GM12878 (cell line): ENCODE data around the gene BBOF1. TPM values are rescaled to one million over a fixed set of nuclear protein-coding genes. Genes with fewer than 3 reads are reported as not detected.
A peak's percentile ranks its signal among the peaks of the same experiment; 100 is the strongest.

Source experiments
- ATAC-seq: fragments of 200-7000 bp; cut with Tn5 transposase; 3 replicates; pipeline ENCODE4 v1.9.1; 2020; ENCODE audit warnings: mild to moderate bottlenecking, moderate library complexity
- BruUV-seq: library from RNA; stranded (reverse); fragments of 400-500 nt; replicated peaks from 2 replicates; lab custom pipeline; 2021; lab: Mats Ljungman, UMichigan
- CTCF ChIA-PET: fragments of 300-600 bp; sonication (Branson Sonifier 250); formaldehyde crosslinking; extraction: SDS; loops from one replicate; lab custom pipeline; 2021; ENCODE audit warnings: inconsistent platforms; lab: Yijun Ruan, JAX
- POLR2A ChIA-PET: fragments of 350-600 bp; formaldehyde crosslinking; extraction: SDS; loops from one replicate; lab custom pipeline; 2021; ENCODE audit warnings: inconsistent platforms; lab: Charles Lee
- RAD21 ChIA-PET: fragments of 300-600 bp; sonication (Branson Sonifier 250); formaldehyde crosslinking; loops from one replicate; lab custom pipeline; 2023; ENCODE audit warnings: antibody characterized with exemption; ENCODE audit not compliant: unreplicated experiment; lab: Charles Lee
- SMC1A ChIA-PET: fragments of 300-600 bp; sonication (Branson Sonifier 250); formaldehyde crosslinking; loops from one replicate; lab custom pipeline; 2023; ENCODE audit not compliant: unreplicated experiment, uncharacterized antibody; lab: Charles Lee
- DNase-seq: peaks from one replicate; pipeline ENCODE4 v3.0.0-alpha.2; 2011; ENCODE audit warnings: low read depth, low spot score
- FAIRE-seq: peaks from 3 replicates; lab custom pipeline; 2011; peaks lifted over from hg19 to GRCh38; lab: Jason Lieb, UNC
- H2AFZ ChIP-seq: 2 replicates; pipeline ENCODE4 v1.6.0; 2011; ENCODE audit warnings: low read depth, low read length, control low read depth; ENCODE audit not compliant: control insufficient read depth
- H3K27ac ChIP-seq: 2 replicates; pipeline ENCODE4 v1.5.1; 2011; ENCODE audit warnings: control low read depth; ENCODE audit not compliant: control insufficient read depth, insufficient read depth
- H3K27me3 ChIP-seq, 2 experiments: replicated peaks in 1 of 2; 2 replicates each; pipeline versions ENCODE4 v1.6.0 to v1.6.1; 2011; ENCODE audit warnings: low read length in 1 of 2; ENCODE audit not compliant: control insufficient read depth in 2 of 2, insufficient read depth in 2 of 2
- H3K36me3 ChIP-seq, 2 experiments: 2 replicates each; pipeline ENCODE4 v1.5.1; 2011; ENCODE audit warnings: low read length in 1 of 2; ENCODE audit not compliant: control insufficient read depth in 2 of 2, insufficient read depth in 2 of 2
- H3K4me1 ChIP-seq: 2 replicates; pipeline ENCODE4 v1.6.1; 2011; ENCODE audit warnings: mild to moderate bottlenecking, low read length, moderate library complexity, mixed read lengths; ENCODE audit not compliant: control insufficient read depth, insufficient read depth
- H3K4me2 ChIP-seq: 2 replicates; pipeline ENCODE4 v1.6.0; 2011; ENCODE audit warnings: control low read depth; ENCODE audit not compliant: control insufficient read depth, insufficient read depth
- H3K4me3 ChIP-seq: fragments of 200-600 bp; sonication (generic); 2 replicates; pipeline ENCODE4 v1.5.1; 2016
- H3K79me2 ChIP-seq: 2 replicates; pipeline ENCODE4 v1.6.0; 2011; ENCODE audit warnings: low read length; ENCODE audit not compliant: control insufficient read depth, insufficient read depth
- H3K9ac ChIP-seq: 2 replicates; pipeline ENCODE4 v1.8.0; 2011; ENCODE audit warnings: low read length, control low read depth, mixed read lengths; ENCODE audit not compliant: control insufficient read depth, insufficient read depth
- H3K9me3 ChIP-seq: replicated peaks from 3 replicates; pipeline ENCODE4 v1.5.1; 2011; ENCODE audit warnings: mild to moderate bottlenecking, low read length; ENCODE audit not compliant: control insufficient read depth, insufficient read depth
- H4K20me1 ChIP-seq: 2 replicates; pipeline ENCODE4 v1.6.0; 2011; ENCODE audit not compliant: control insufficient read depth, insufficient read depth
- BACH1 ChIP-seq: fragments of 450-650 bp; IDR thresholded peaks from 2 replicates; pipeline ENCODE4 v1.6.1; 2017; ENCODE audit warnings: mild to moderate bottlenecking, borderline replicate concordance
- BMI1 ChIP-seq: fragments of 450-650 bp; IDR thresholded peaks from 2 replicates; pipeline ENCODE4 v1.6.1; 2016; ENCODE audit warnings: mild to moderate bottlenecking, moderate library complexity, borderline replicate concordance
- CUX1 ChIP-seq: IDR thresholded peaks from 2 replicates; pipeline ENCODE4 v1.6.1; 2012; ENCODE audit warnings: improper control_type of control experiment, low read depth, low read length; ENCODE audit not compliant: insufficient replicate concordance
- KAT2A ChIP-seq: conservative IDR thresholded peaks from 2 replicates; pipeline ENCODE4 v1.6.1; 2011; ENCODE audit warnings: low read depth, low read length; ENCODE audit not compliant: control insufficient read depth
- KLF5 ChIP-seq: fragments of 450-650 bp; IDR thresholded peaks from 2 replicates; pipeline ENCODE4 v1.6.1; 2014; ENCODE audit warnings: mild to moderate bottlenecking; ENCODE audit not compliant: partially characterized antibody
- MYB ChIP-seq: fragments of 150-350 bp; IDR thresholded peaks from 2 replicates; pipeline ENCODE4 v1.6.1; 2014; ENCODE audit warnings: mild to moderate bottlenecking, low read depth, low read length, borderline replicate concordance
- POLR2AphosphoS2 ChIP-seq: IDR thresholded peaks from 2 replicates; pipeline ENCODE4 v1.6.1; 2011; ENCODE audit warnings: low read depth, mild to moderate bottlenecking, low read length, improper control_type of control experiment, moderate library complexity
- RFX5 ChIP-seq: IDR thresholded peaks from 2 replicates; pipeline ENCODE4 v1.6.1; 2011; ENCODE audit warnings: low read depth, low read length, improper control_type of control experiment
- SMC3 ChIP-seq: IDR thresholded peaks from 2 replicates; pipeline ENCODE4 v1.6.1; 2011; ENCODE audit warnings: low read length, improper control_type of control experiment, borderline replicate concordance
- STAT1 ChIP-seq: fragments of 450-650 bp; conservative IDR thresholded peaks from 2 replicates; pipeline ENCODE4 v1.6.1; 2014; ENCODE audit warnings: antibody characterized with exemption, mild to moderate bottlenecking
- STAT3 ChIP-seq: IDR thresholded peaks from 2 replicates; pipeline ENCODE4 v1.6.1; 2011; ENCODE audit warnings: low read depth, low read length, improper control_type of control experiment
- SUPT20H ChIP-seq: IDR thresholded peaks from 2 replicates; pipeline ENCODE4 v1.6.1; 2011; ENCODE audit warnings: low read depth, mild to moderate bottlenecking, low read length, moderate library complexity, borderline replicate concordance; ENCODE audit not compliant: control insufficient read depth
- YBX1 ChIP-seq: fragments of 450-650 bp; IDR thresholded peaks from 2 replicates; pipeline ENCODE4 v1.6.1; 2016; ENCODE audit warnings: antibody characterized with exemption
- YY1 ChIP-seq: IDR thresholded peaks from 2 replicates; pipeline ENCODE4 v1.6.1; 2011; ENCODE audit warnings: low read depth, mild to moderate bottlenecking, low read length
- ZNF384 ChIP-seq: IDR thresholded peaks from 2 replicates; pipeline ENCODE4 v1.6.1; 2012; ENCODE audit warnings: low read depth, mild to moderate bottlenecking, low read length, improper control_type of control experiment, borderline replicate concordance
- WGBS: methylation state at CpG from one replicate; pipeline ENCODE4 v1.1.6; 2016; ENCODE audit warnings: low lambda C conversion rate; ENCODE audit not compliant: insufficient replicate concordance, insufficient coverage; ENCODE audit errors: missing lambda C conversion rate; 5-methylcytosine and 5-hydroxymethylcytosine counted together
- in situ Hi-C: fragments of 300-500 bp; cut with MboI; formaldehyde crosslinking; loops from 9 replicates; pipeline ENCODE4 v1.14.3; 2018; ENCODE audit warnings: mixed read lengths
- intact Hi-C: fragments of 100-400 bp; cut with micrococcal nuclease; formaldehyde crosslinking; loops from one replicate; pipeline ENCODE4 v1.14.2; 2022; ENCODE audit not compliant: unreplicated experiment
- polyA plus RNA-seq, 11 experiments: library from polyadenylated mRNA; depleted of rRNA in 4 of 11; unstranded in 6 of 11; stranded (reverse) in 5 of 11; fragments of >200 nt; fragmentation: Nextera tagmentation in 4 of 11; fragmentation: Illumina TruSeq in 1 of 11; extraction: Ambion mirVana in 4 of 11; extraction: Trizol in 1 of 11; gene quantifications; 1 replicate in 1 of 11; 2 replicates in 10 of 11; pipeline versions ENCODE4 v1.2.1 to v1.2.3, GENCODE V29; 2011 to 2016; ENCODE audit warnings: inconsistent platforms in 2 of 11, missing spikeins in 2 of 11, low read depth in 1 of 11
- total RNA-seq, 4 experiments: library from RNA; depleted of rRNA in 3 of 4; stranded (reverse); fragments of >200 nt in 3 of 4; fragmentation: Illumina TruSeq in 1 of 4; extraction: Trizol in 1 of 4; gene quantifications; 2 replicates each; pipeline versions ENCODE4 v1.2.1 to v1.2.3, GENCODE V29; 2013 to 2021
- TF ChIP-seq, protein P1 (sequence below): fragments of 450-650 bp; IDR thresholded peaks from 2 replicates; pipeline ENCODE4 v1.6.1; 2017; ENCODE audit warnings: borderline replicate concordance

Gene BBOF1
- total and polyA plus RNA-seq, 10 of the 15 experiments (the other 5 are each of a cell fraction or from before 2014, with no cell fraction given) = 0.50 to 2.6 (median 0.79) TPM

- CTCF ChIA-PET = interaction anchor here (0.6 to 1.3 kb wide), 3 partner anchors 17 to 290 kb away, joined by 3 to 6 read pairs (median 3); no protein-coding TSS in a partner anchor
- Histone ChIP-seq H2AFZ (peak overlapping the region; percentile 91), H3K27me3 (no peaks in the 10 kb centered on the region), H3K9me3 (no peaks in the 10 kb centered on the region), H3K4me2 (peak overlapping the region; percentile 76), H3K27ac (peak overlapping the region; percentile 33; the same call in 1 of the 2 replicates), H3K4me3 (peak overlapping the region; percentile 93), H3K36me3 (no peaks in the 10 kb centered on the region), H3K4me1 (no peaks in the 10 kb centered on the region), H3K9ac (peak overlapping the region; percentile 52; the same call in 1 of the 2 replicates), H4K20me1 (no peaks in the 10 kb centered on the region), H3K79me2 (no peaks in the 10 kb centered on the region; the same call in 1 of the 2 replicates)
- SMC1A ChIA-PET = no interaction called here
- DNase-seq (no peak), ATAC-seq (no peak), FAIRE-seq (no peak)
- intact Hi-C loops (no loop called here), in situ Hi-C loops (no loop called here)
- 3% methylated on average over 21 of the region's 21 CpGs for WGBS
- no TSS peak for BruUV-seq
- RAD21 ChIA-PET = interaction anchor here (0.8 kb wide), 1 partner anchor 66 kb away, joined by 3 read pairs; no protein-coding TSS in a partner anchor
- POLR2A ChIA-PET = interaction anchor here (0.8 to 0.9 kb wide), 2 partner anchors 221 to 323 kb away, joined by 3 read pairs; no protein-coding TSS in a partner anchor
- TF ChIP-seq KAT2A = no peak
- TF ChIP-seq BMI1 = peak; percentile 71
- TF ChIP-seq BACH1 = no peak
- TF ChIP-seq SUPT20H = no peak
- no peak for TF ChIP-seq STAT3
- TF ChIP-seq RFX5 = no peak
- TF ChIP-seq YBX1 = no peak
- TF ChIP-seq POLR2AphosphoS2 = no peak
- TF ChIP-seq, protein P1, sequence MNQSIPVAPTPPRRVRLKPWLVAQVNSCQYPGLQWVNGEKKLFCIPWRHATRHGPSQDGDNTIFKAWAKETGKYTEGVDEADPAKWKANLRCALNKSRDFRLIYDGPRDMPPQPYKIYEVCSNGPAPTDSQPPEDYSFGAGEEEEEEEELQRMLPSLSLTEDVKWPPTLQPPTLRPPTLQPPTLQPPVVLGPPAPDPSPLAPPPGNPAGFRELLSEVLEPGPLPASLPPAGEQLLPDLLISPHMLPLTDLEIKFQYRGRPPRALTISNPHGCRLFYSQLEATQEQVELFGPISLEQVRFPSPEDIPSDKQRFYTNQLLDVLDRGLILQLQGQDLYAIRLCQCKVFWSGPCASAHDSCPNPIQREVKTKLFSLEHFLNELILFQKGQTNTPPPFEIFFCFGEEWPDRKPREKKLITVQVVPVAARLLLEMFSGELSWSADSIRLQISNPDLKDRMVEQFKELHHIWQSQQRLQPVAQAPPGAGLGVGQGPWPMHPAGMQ = no peak
- no peak for TF ChIP-seq CUX1
- no peak for TF ChIP-seq SMC3
- TF ChIP-seq MYB = no peak
- TF ChIP-seq STAT1 = no peak
- no peak for TF ChIP-seq ZNF384
- no peak for TF ChIP-seq KLF5
- no peak for TF ChIP-seq YY1
Measured at GRCh38 chr14:74019408-74020137, 424 bp downstream of the BBOF1 start.
